AG09319 (cell line): ENCODE measurements around the gene FHL1.

ENCODE experiments used
- DNase-seq: peaks from one replicate; pipeline ENCODE4 v3.0.0-alpha.2; 2010; ENCODE audit warnings: low read depth; ENCODE audit errors: extremely low read depth
- TF ChIP-seq, protein P1 (sequence below): IDR thresholded peaks from 2 replicates; pipeline ENCODE4 v1.5.1; 2011; ENCODE audit warnings: low read depth, mild to moderate bottlenecking, inconsistent platforms, low read length, moderate library complexity

Gene FHL1

DNA sequence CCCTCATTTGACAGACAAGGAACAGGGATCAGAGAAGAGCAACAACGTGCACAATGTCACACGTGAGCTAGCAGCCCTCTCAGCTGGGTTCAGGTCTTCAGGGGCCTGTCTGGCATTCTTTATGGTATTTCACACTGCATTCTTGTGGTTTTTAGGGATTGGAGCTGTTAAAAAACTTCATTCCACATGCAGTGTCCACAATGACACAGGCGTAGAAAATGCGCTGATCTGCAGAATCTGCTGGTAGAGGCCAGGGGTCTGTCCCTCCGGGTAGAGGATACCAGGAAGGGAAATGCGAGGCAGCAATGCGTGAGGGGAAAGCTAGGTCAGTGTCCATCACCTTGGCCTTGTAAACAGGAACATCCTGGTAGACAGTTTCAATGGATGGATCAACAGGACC is 67.2 kb downstream of the FHL1 start:
- TF ChIP-seq, protein P1, sequence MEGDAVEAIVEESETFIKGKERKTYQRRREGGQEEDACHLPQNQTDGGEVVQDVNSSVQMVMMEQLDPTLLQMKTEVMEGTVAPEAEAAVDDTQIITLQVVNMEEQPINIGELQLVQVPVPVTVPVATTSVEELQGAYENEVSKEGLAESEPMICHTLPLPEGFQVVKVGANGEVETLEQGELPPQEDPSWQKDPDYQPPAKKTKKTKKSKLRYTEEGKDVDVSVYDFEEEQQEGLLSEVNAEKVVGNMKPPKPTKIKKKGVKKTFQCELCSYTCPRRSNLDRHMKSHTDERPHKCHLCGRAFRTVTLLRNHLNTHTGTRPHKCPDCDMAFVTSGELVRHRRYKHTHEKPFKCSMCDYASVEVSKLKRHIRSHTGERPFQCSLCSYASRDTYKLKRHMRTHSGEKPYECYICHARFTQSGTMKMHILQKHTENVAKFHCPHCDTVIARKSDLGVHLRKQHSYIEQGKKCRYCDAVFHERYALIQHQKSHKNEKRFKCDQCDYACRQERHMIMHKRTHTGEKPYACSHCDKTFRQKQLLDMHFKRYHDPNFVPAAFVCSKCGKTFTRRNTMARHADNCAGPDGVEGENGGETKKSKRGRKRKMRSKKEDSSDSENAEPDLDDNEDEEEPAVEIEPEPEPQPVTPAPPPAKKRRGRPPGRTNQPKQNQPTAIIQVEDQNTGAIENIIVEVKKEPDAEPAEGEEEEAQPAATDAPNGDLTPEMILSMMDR = no peak
- DNase-seq = no peak

DNA sequence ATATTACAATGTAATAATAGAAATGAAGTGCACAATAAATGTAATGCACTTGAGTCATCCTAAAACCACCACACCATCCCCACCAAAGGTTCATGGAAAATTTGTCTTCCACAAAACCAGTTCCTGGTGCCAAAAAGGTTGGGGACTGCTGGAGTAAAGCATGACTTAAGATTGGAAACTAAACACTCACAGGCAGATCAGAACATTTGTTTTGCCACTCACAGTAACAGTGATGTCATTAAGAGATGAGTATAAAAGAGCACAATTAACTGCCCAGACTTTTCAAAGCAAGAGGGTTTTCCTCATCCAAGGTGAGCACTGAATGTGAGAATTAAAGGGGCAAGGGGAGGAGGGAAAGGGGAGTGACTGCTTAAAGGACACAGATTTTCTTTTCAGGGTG is 68.2 kb downstream of the FHL1 start:
- DNase-seq = no peak
- TF ChIP-seq, protein P1 = no peak

DNA sequence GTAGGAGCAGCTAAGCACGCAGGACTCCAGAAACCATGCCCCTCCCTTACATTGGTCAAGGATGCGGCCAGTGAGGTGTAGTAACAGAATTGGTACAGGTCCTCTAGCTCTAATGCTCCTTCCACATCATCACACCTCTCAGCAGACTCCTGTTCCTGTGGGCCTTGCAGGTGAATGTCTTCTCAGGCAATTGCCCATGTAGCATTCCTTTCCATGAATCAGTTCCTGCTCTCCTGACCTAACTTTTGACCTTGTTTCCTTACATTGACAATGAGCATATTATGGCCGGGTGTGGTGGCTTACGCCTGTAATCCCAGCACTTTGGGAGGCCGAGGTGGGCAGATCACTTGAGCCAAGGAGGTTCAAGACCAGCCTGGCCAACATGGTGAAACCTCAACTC is 72.6 kb downstream of the FHL1 start:
- TF ChIP-seq, protein P1 = no peak
- DNase-seq = no peak

DNA sequence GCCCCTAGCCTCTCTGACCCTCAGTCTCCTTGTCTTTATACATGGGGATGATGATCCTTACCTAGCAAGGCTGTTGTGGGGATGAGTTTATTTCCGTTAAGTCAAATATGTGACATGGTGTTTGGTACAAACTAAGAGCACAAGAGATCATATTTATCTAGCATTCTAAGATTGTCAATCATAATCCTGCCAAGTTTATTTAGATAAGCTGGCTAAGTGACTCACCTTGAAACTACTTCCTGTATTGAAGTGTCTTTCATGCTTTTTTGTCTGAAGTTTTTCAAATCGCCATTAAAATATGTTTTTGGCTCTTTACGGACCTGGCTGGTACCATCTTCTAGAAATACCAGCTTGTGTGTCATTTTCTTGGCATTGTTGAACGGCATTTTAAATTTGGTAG is 73.2 kb downstream of the FHL1 start:
- no peak for DNase-seq
- TF ChIP-seq, protein P1 = no peak

DNA sequence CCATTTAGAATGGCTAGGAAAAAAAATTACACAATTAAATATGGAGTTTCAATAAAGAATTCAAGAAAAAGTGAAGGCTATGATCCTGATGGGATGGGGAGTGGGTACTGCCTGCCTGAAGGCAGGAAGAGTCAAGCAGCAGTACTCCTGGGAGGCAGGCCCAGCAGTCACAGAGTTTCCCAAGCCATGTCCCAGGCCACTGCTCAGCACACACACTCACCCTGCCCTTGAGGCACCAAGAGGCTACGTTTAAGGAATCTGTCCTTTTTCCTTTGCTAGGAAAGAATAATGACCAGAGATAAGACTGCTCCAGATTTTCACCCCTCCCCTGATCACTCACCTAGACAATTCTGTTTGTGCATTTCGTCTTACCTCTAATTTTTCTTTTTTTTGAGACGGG is 73.6 kb downstream of the FHL1 start:
- TF ChIP-seq, protein P1 = no peak
- DNase-seq = no peak

DNA sequence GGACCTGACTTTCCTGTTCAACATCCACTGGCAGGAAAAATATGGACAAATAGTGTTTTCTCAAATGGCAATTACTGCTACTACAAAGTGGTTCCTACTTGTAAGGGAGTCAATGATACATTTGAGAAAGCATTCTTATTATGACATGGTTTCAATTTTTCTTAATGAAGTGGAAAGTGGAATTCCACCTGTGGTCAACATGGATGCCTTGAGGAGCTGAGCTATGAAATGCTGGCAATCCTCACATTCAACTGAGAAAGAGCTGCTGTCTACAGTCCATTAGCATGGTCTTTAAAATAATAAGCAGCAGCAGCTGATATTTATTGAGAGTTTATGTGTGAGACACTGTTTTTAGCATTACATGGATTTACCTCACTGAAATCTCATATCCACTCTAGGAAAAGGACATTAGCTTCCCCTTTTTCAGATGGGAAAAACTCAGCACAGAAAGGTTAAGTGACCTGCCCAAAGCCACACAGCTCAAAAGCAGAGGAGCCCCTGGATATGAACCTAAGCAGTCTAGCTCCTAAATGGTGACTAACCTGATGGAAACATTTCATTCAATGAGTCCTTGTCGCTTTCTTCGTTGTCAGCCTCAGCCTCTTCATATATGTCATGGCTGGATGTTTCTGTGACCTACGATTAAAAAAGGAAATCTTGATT is 74.6 kb downstream of the FHL1 start:
- DNase-seq = no peak
- TF ChIP-seq, protein P1 = no peak

DNA sequence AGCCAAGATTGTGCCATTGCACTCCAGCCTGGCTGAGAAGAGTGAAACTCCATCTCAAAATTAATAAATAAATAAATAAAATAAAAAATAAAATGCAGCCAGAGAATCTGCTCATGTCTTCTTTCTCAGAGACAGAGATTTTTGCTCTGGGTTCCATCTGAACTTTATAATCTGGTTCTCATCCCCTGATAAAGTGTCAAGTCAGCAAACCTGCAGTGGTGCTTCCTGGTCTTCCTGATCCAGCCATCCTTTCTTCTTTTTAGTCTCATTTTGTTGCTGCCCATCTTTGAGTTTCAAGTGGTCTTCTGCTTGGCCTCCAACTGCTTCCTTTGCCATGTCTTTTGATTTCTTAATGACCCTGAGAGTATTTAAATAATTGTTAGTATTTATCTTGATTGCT is 79.7 kb downstream of the FHL1 start:
- TF ChIP-seq, protein P1 = no peak
- DNase-seq = no peak
